ENCODE results near the gene SLC17A1. TPM values are rescaled to one million over a fixed set of nuclear protein-coding genes. Genes with fewer than 3 reads are reported as not detected.
"Not testable (repeated sequence)": the region's sequence is repeated elsewhere in the genome, so short reads cannot be mapped to it uniquely, and the experiment has no call there.

The SLC17A1 gene
- total and polyA plus RNA-seq, 2 donors = not detected

GRCh38 chr6:25755483-25755882, 76.4 kb downstream of the SLC17A1 start:
- Histone ChIP-seq H3K27me3 (ENCODE audit: control insufficient read depth in 2 of 2, insufficient read depth in 1 of 2, low read length in 1 of 2) (no peaks in the 10 kb centered on the region), H3K36me3 (ENCODE audit: control insufficient read depth in 2 of 2, insufficient read depth in 2 of 2, low read length in 1 of 2) (no peaks in the 10 kb centered on the region), H3K4me3 (ENCODE audit: low read length in 2 of 2) (no peak overlapping the region), H3K27ac (ENCODE audit: low read depth in 1 of 2, low read length in 1 of 2) (no peak overlapping the region), H3K4me1 (ENCODE audit: control insufficient read depth in 2 of 2, insufficient read depth in 2 of 2, low read length in 2 of 2) (no peaks in the 10 kb centered on the region), H3K9me3 (ENCODE audit: control insufficient read depth in 2 of 2, insufficient read depth in 1 of 2, low read length in 1 of 2) (no peaks in the 10 kb centered on the region)
- 98% methylated on average over 1 of the region's 1 CpG for WGBS
- no peak for DNase-seq (ENCODE audit: low read depth in 6 of 9, low spot score in 9 of 9)

GRCh38 chr6:25754535-25754934, 77.3 kb downstream of the SLC17A1 start, which contains the start of gene SLC17A4:
TSS of gene SLC17A4 (plus strand) at chr6:25754742. CDS start at chr6:25761963, 7,221 bp downstream.
- H3K4me1 ChIP-seq (ENCODE audit: control insufficient read depth in 2 of 2, insufficient read depth in 2 of 2, low read length in 2 of 2) = no peaks in the 10 kb centered on the region
- H3K4me3 ChIP-seq (ENCODE audit: low read length in 2 of 2) = no peak within 1 kb of the TSS
- no peak within 1 kb of the TSS for H3K27ac ChIP-seq (ENCODE audit: low read depth in 1 of 2, low read length in 1 of 2)
- no peaks in the 10 kb centered on the region for H3K27me3 ChIP-seq (ENCODE audit: control insufficient read depth in 2 of 2, insufficient read depth in 1 of 2, low read length in 1 of 2)
- no peak for DNase-seq (ENCODE audit: low read depth in 6 of 9, low spot score in 9 of 9)
- H3K36me3 ChIP-seq (ENCODE audit: control insufficient read depth in 2 of 2, insufficient read depth in 2 of 2, low read length in 1 of 2) = no peaks in the 10 kb centered on the region
- H3K9me3 ChIP-seq (ENCODE audit: control insufficient read depth in 2 of 2, insufficient read depth in 1 of 2, low read length in 1 of 2) = no peaks in the 10 kb centered on the region

- Histone ChIP-seq H3K9me3 (ENCODE audit: control insufficient read depth in 2 of 2, insufficient read depth in 1 of 2, low read length in 1 of 2) (no peaks in the 10 kb centered on the region), H3K27ac (ENCODE audit: low read depth in 1 of 2, low read length in 1 of 2) (no peak overlapping the region)
Measured at GRCh38 chr6:25753079-25753478, 78.8 kb downstream of the SLC17A1 start.

GRCh38 chr6:25750906-25751305, 80.9 kb downstream of the SLC17A1 start:
- Histone ChIP-seq H3K9me3 (ENCODE audit: control insufficient read depth in 2 of 2, insufficient read depth in 1 of 2, low read length in 1 of 2) (no peaks in the 10 kb centered on the region), H3K4me3 (ENCODE audit: low read length in 2 of 2) (no peak overlapping the region), H3K36me3 (ENCODE audit: control insufficient read depth in 2 of 2, insufficient read depth in 2 of 2, low read length in 1 of 2) (no peaks in the 10 kb centered on the region), H3K27me3 (ENCODE audit: control insufficient read depth in 2 of 2, insufficient read depth in 1 of 2, low read length in 1 of 2) (no peaks in the 10 kb centered on the region), H3K4me1 (ENCODE audit: control insufficient read depth in 2 of 2, insufficient read depth in 2 of 2, low read length in 2 of 2) (no peaks in the 10 kb centered on the region), H3K27ac (ENCODE audit: low read depth in 1 of 2, low read length in 1 of 2) (no peak overlapping the region)
- DNase-seq (ENCODE audit: low read depth in 6 of 9, low spot score in 9 of 9) = no peak
- WGBS = 62% methylated on average over 3 of the region's 3 CpGs

More at GRCh38 chr6:25753079-25753478, 78.8 kb downstream of the SLC17A1 start:
- no peaks in the 10 kb centered on the region for H3K36me3 ChIP-seq (ENCODE audit: control insufficient read depth in 2 of 2, insufficient read depth in 2 of 2, low read length in 1 of 2)
- no peak overlapping the region for H3K4me3 ChIP-seq (ENCODE audit: low read length in 2 of 2)
- DNase-seq (ENCODE audit: low read depth in 6 of 9, low spot score in 9 of 9) = no peak
- H3K4me1 ChIP-seq (ENCODE audit: control insufficient read depth in 2 of 2, insufficient read depth in 2 of 2, low read length in 2 of 2) = no peaks in the 10 kb centered on the region
- H3K27me3 ChIP-seq (ENCODE audit: control insufficient read depth in 2 of 2, insufficient read depth in 1 of 2, low read length in 1 of 2) = no peaks in the 10 kb centered on the region

GRCh38 chr6:25749837-25750236, 82.0 kb downstream of the SLC17A1 start:
- Histone ChIP-seq H3K27me3 (ENCODE audit: control insufficient read depth in 2 of 2, insufficient read depth in 1 of 2, low read length in 1 of 2) (no peaks in the 10 kb centered on the region), H3K9me3 (ENCODE audit: control insufficient read depth in 2 of 2, insufficient read depth in 1 of 2, low read length in 1 of 2) (no peaks in the 10 kb centered on the region), H3K4me3 (ENCODE audit: low read length in 2 of 2) (no peak overlapping the region), H3K36me3 (ENCODE audit: control insufficient read depth in 2 of 2, insufficient read depth in 2 of 2, low read length in 1 of 2) (no peaks in the 10 kb centered on the region), H3K27ac (ENCODE audit: low read depth in 1 of 2, low read length in 1 of 2) (no peak overlapping the region), H3K4me1 (ENCODE audit: control insufficient read depth in 2 of 2, insufficient read depth in 2 of 2, low read length in 2 of 2) (no peaks in the 10 kb centered on the region)
- WGBS = 42% methylated on average over 2 of the region's 2 CpGs
- DNase-seq (ENCODE audit: low read depth in 6 of 9, low spot score in 9 of 9) = no peak

GRCh38 chr6:25748601-25749517, 83.0 kb downstream of the SLC17A1 start:
- H3K4me1 ChIP-seq (ENCODE audit: control insufficient read depth in 2 of 2, insufficient read depth in 2 of 2, low read length in 2 of 2); DNase-seq (ENCODE audit: low read depth in 6 of 9, low spot score in 9 of 9); H3K4me3 ChIP-seq (ENCODE audit: low read length in 2 of 2); H3K36me3 ChIP-seq (ENCODE audit: control insufficient read depth in 2 of 2, insufficient read depth in 2 of 2, low read length in 1 of 2); H3K9me3 ChIP-seq (ENCODE audit: control insufficient read depth in 2 of 2, insufficient read depth in 1 of 2, low read length in 1 of 2); H3K27ac ChIP-seq (ENCODE audit: low read depth in 1 of 2, low read length in 1 of 2); H3K27me3 ChIP-seq (ENCODE audit: control insufficient read depth in 2 of 2, insufficient read depth in 1 of 2, low read length in 1 of 2): not testable (repeated sequence)
- 87% methylated on average over 17 of the region's 17 CpGs for WGBS

GRCh38 chr6:25748049-25748448, 83.8 kb downstream of the SLC17A1 start:
- H3K27me3 ChIP-seq (ENCODE audit: control insufficient read depth in 2 of 2, insufficient read depth in 1 of 2, low read length in 1 of 2) = no peaks in the 10 kb centered on the region
- H3K4me3 ChIP-seq (ENCODE audit: low read length in 2 of 2) = no peak overlapping the region
- DNase-seq (ENCODE audit: low read depth in 6 of 9, low spot score in 9 of 9) = no peak
- no peaks in the 10 kb centered on the region for H3K36me3 ChIP-seq (ENCODE audit: control insufficient read depth in 2 of 2, insufficient read depth in 2 of 2, low read length in 1 of 2)
- H3K9me3 ChIP-seq (ENCODE audit: control insufficient read depth in 2 of 2, insufficient read depth in 1 of 2, low read length in 1 of 2) = no peaks in the 10 kb centered on the region
- no peaks in the 10 kb centered on the region for H3K4me1 ChIP-seq (ENCODE audit: control insufficient read depth in 2 of 2, insufficient read depth in 2 of 2, low read length in 2 of 2)
- no peak overlapping the region for H3K27ac ChIP-seq (ENCODE audit: low read depth in 1 of 2, low read length in 1 of 2)

GRCh38 chr6:25747477-25747876, 84.4 kb downstream of the SLC17A1 start:
- 98% methylated on average over 2 of the region's 2 CpGs for WGBS

GRCh38 chr6:25746968-25747367, 84.9 kb downstream of the SLC17A1 start:
- H3K27me3 ChIP-seq (ENCODE audit: control insufficient read depth in 2 of 2, insufficient read depth in 1 of 2, low read length in 1 of 2) = no peaks in the 10 kb centered on the region

More at GRCh38 chr6:25747477-25747876, 84.4 kb downstream of the SLC17A1 start:
- Histone ChIP-seq H3K27ac (ENCODE audit: low read depth in 1 of 2, low read length in 1 of 2) (no peak overlapping the region), H3K27me3 (ENCODE audit: control insufficient read depth in 2 of 2, insufficient read depth in 1 of 2, low read length in 1 of 2) (no peaks in the 10 kb centered on the region), H3K9me3 (ENCODE audit: control insufficient read depth in 2 of 2, insufficient read depth in 1 of 2, low read length in 1 of 2) (no peaks in the 10 kb centered on the region), H3K4me1 (ENCODE audit: control insufficient read depth in 2 of 2, insufficient read depth in 2 of 2, low read length in 2 of 2) (no peaks in the 10 kb centered on the region), H3K4me3 (ENCODE audit: low read length in 2 of 2) (no peak overlapping the region), H3K36me3 (ENCODE audit: control insufficient read depth in 2 of 2, insufficient read depth in 2 of 2, low read length in 1 of 2) (no peaks in the 10 kb centered on the region)
- no peak for DNase-seq (ENCODE audit: low read depth in 6 of 9, low spot score in 9 of 9)

More at GRCh38 chr6:25746968-25747367, 84.9 kb downstream of the SLC17A1 start:
- H3K9me3 ChIP-seq (ENCODE audit: control insufficient read depth in 2 of 2, insufficient read depth in 1 of 2, low read length in 1 of 2) = no peaks in the 10 kb centered on the region
- DNase-seq (ENCODE audit: low read depth in 6 of 9, low spot score in 9 of 9) = no peak
- H3K4me3 ChIP-seq (ENCODE audit: low read length in 2 of 2) = no peak overlapping the region
- WGBS = 96% methylated on average over 1 of the region's 1 CpG
- no peak overlapping the region for H3K27ac ChIP-seq (ENCODE audit: low read depth in 1 of 2, low read length in 1 of 2)
- no peaks in the 10 kb centered on the region for H3K4me1 ChIP-seq (ENCODE audit: control insufficient read depth in 2 of 2, insufficient read depth in 2 of 2, low read length in 2 of 2)
- H3K36me3 ChIP-seq (ENCODE audit: control insufficient read depth in 2 of 2, insufficient read depth in 2 of 2, low read length in 1 of 2) = no peaks in the 10 kb centered on the region

All from thymus (tissue), 11 donors.